ENCODE measurements around the gene CHTOP.
"Not testable (repeated sequence)": the region's sequence is repeated elsewhere in the genome, so short reads cannot be mapped to it uniquely, and the experiment has no call there.

Gene CHTOP

GRCh38 chr1:153633754-153634665, at the start of gene CHTOP:
CHTOP (plus strand) TSS chr1:153634066; CDS start chr1:153636589, 2,523 bp downstream.
- peak; percentile 97 for DNase-seq
- Mint-ChIP-seq H3K27me3 (peaks cover 7% of the 10 kb centered on the region), H3K4me3 (peak within 1 kb of the TSS; percentile 96), H3K9me3 (no peaks in the 10 kb centered on the region), H3K27ac (peak within 1 kb of the TSS; percentile 100), H3K4me1 (peaks cover 49% of the 10 kb centered on the region), H3K36me3 (peaks cover 39% of the 10 kb centered on the region)
- CTCF ChIA-PET, result interaction anchor here (0.9 to 2.1 kb wide), 6 partner anchors 10 to 102 kb away, joined by 3 to 9 read pairs (median 4); partner anchors contain the start of gene S100A2

- no peak overlapping the region for H3K27ac Mint-ChIP-seq
- peaks cover 29% of the 10 kb centered on the region for H3K27me3 Mint-ChIP-seq
- no peaks in the 10 kb centered on the region for H3K36me3 Mint-ChIP-seq
- H3K9me3 Mint-ChIP-seq, result no peaks in the 10 kb centered on the region
- H3K4me1 Mint-ChIP-seq, result no peaks in the 10 kb centered on the region
- CTCF ChIA-PET, result interaction anchor here (1.5 kb wide), 1 partner anchor 74 kb away, joined by 3 read pairs; no protein-coding TSS in a partner anchor
- no peak for DNase-seq
- no peak overlapping the region for H3K4me3 Mint-ChIP-seq
These were observed 48.9 kb upstream of the CHTOP start for GRCh38 chr1:153585006-153585405.

- Mint-ChIP-seq H3K36me3 (no peaks in the 10 kb centered on the region), H3K27ac (no peak overlapping the region), H3K4me1 (no peaks in the 10 kb centered on the region), H3K4me3 (no peak overlapping the region), H3K9me3 (no peaks in the 10 kb centered on the region), H3K27me3 (peaks cover 26% of the 10 kb centered on the region)
- DNase-seq, result no peak
- CTCF ChIA-PET, result interaction anchor here (1.5 kb wide), 1 partner anchor 76 kb away, joined by 3 read pairs; no protein-coding TSS in a partner anchor
These were observed 47.5 kb upstream of the CHTOP start for GRCh38 chr1:153586347-153586746.

- Mint-ChIP-seq H3K4me1 (no peaks in the 10 kb centered on the region), H3K27ac (no peak overlapping the region), H3K4me3 (no peak overlapping the region), H3K27me3 (peaks cover 26% of the 10 kb centered on the region), H3K36me3 (no peaks in the 10 kb centered on the region), H3K9me3 (no peaks in the 10 kb centered on the region)
- CTCF ChIA-PET, result no interaction called here
- no peak for DNase-seq
These were observed 46.6 kb upstream of the CHTOP start for GRCh38 chr1:153587314-153587713.

GRCh38 chr1:153588033-153588432, 45.8 kb upstream of the CHTOP start:
- H3K27me3 Mint-ChIP-seq, result peaks cover 26% of the 10 kb centered on the region
- H3K4me3 Mint-ChIP-seq, H3K9me3 Mint-ChIP-seq, DNase-seq, H3K4me1 Mint-ChIP-seq, H3K36me3 Mint-ChIP-seq, H3K27ac Mint-ChIP-seq: not testable (repeated sequence)
- CTCF ChIA-PET, result interaction anchor here (0.6 kb wide), 1 partner anchor 39 kb away, joined by 3 read pairs; no protein-coding TSS in a partner anchor

- Mint-ChIP-seq H3K9me3 (no peaks in the 10 kb centered on the region), H3K36me3 (no peaks in the 10 kb centered on the region), H3K27me3 (peaks cover 26% of the 10 kb centered on the region), H3K4me3 (no peak overlapping the region), H3K4me1 (no peaks in the 10 kb centered on the region), H3K27ac (no peak overlapping the region)
- CTCF ChIA-PET, result interaction anchor here (0.6 kb wide), 1 partner anchor 38 kb away, joined by 3 read pairs; no protein-coding TSS in a partner anchor
- no peak for DNase-seq
These were observed 45.4 kb upstream of the CHTOP start for GRCh38 chr1:153588482-153588881.

GRCh38 chr1:153592748-153593147, 41.1 kb upstream of the CHTOP start:
- DNase-seq, result no peak
- CTCF ChIA-PET, result interaction anchor here (0.9 to 1.6 kb wide), 3 partner anchors 20 to 98 kb away, joined by 3 to 9 read pairs (median 4); no protein-coding TSS in a partner anchor
- peaks cover 3% of the 10 kb centered on the region for H3K27me3 Mint-ChIP-seq
- no peaks in the 10 kb centered on the region for H3K36me3 Mint-ChIP-seq
- H3K4me1 Mint-ChIP-seq, result peaks cover 2% of the 10 kb centered on the region
- H3K27ac Mint-ChIP-seq, result no peak overlapping the region
- no peaks in the 10 kb centered on the region for H3K9me3 Mint-ChIP-seq
- no peak overlapping the region for H3K4me3 Mint-ChIP-seq

GRCh38 chr1:153597206-153597605, 36.7 kb upstream of the CHTOP start:
- Mint-ChIP-seq H3K27ac (no peak overlapping the region), H3K4me1 (peaks cover 15% of the 10 kb centered on the region), H3K27me3 (no peaks in the 10 kb centered on the region), H3K9me3 (no peaks in the 10 kb centered on the region), H3K36me3 (no peaks in the 10 kb centered on the region), H3K4me3 (no peak overlapping the region)
- no peak for DNase-seq
- CTCF ChIA-PET, result interaction anchor here (1.1 to 2.4 kb wide), 3 partner anchors 21 to 87 kb away, joined by 3 to 8 read pairs (median 8); no protein-coding TSS in a partner anchor

- no peak overlapping the region for H3K27ac Mint-ChIP-seq
- H3K36me3 Mint-ChIP-seq, result no peaks in the 10 kb centered on the region
These were observed 35.3 kb upstream of the CHTOP start for GRCh38 chr1:153598309-153599172.

GRCh38 chr1:153599847-153600246, 34.0 kb upstream of the CHTOP start:
- no peaks in the 10 kb centered on the region for H3K27me3 Mint-ChIP-seq
- peaks cover 19% of the 10 kb centered on the region for H3K4me1 Mint-ChIP-seq
- no peaks in the 10 kb centered on the region for H3K36me3 Mint-ChIP-seq
- CTCF ChIA-PET, result interaction anchor here (2.4 kb wide), 1 partner anchor 27 kb away, joined by 8 read pairs; no protein-coding TSS in a partner anchor
- no peak for DNase-seq
- H3K27ac Mint-ChIP-seq, result no peak overlapping the region
- no peak overlapping the region for H3K4me3 Mint-ChIP-seq
- no peaks in the 10 kb centered on the region for H3K9me3 Mint-ChIP-seq

More at GRCh38 chr1:153598309-153599172, 35.3 kb upstream of the CHTOP start:
- no peaks in the 10 kb centered on the region for H3K27me3 Mint-ChIP-seq
- CTCF ChIA-PET, result interaction anchor here (0.6 to 2.4 kb wide), 4 partner anchors 17 to 88 kb away, joined by 3 to 8 read pairs (median 6); partner anchors contain the start of gene S100A14
- DNase-seq, result peak; percentile 37
- H3K4me3 Mint-ChIP-seq, result no peak overlapping the region
- no peaks in the 10 kb centered on the region for H3K9me3 Mint-ChIP-seq
- H3K4me1 Mint-ChIP-seq, result peaks cover 19% of the 10 kb centered on the region

GRCh38 chr1:153602749-153603148, 31.1 kb upstream of the CHTOP start:
- Mint-ChIP-seq H3K9me3 (no peaks in the 10 kb centered on the region), H3K27ac (no peak overlapping the region), H3K4me1 (peaks cover 17% of the 10 kb centered on the region), H3K27me3 (peaks cover 4% of the 10 kb centered on the region), H3K4me3 (no peak overlapping the region), H3K36me3 (no peaks in the 10 kb centered on the region)
- DNase-seq, result no peak
- CTCF ChIA-PET, result no interaction called here

- Mint-ChIP-seq H3K4me3 (no peak overlapping the region), H3K4me1 (peaks cover 7% of the 10 kb centered on the region), H3K9me3 (no peaks in the 10 kb centered on the region), H3K27ac (no peak overlapping the region), H3K36me3 (no peaks in the 10 kb centered on the region), H3K27me3 (peaks cover 19% of the 10 kb centered on the region)
- CTCF ChIA-PET, result interaction anchor here (1.0 kb wide), 1 partner anchor 73 kb away, joined by 3 read pairs; no protein-coding TSS in a partner anchor
- no peak for DNase-seq
These were observed 27.7 kb upstream of the CHTOP start for GRCh38 chr1:153606194-153606593.

- no peak overlapping the region for H3K4me3 Mint-ChIP-seq
- no peaks in the 10 kb centered on the region for H3K9me3 Mint-ChIP-seq
- CTCF ChIA-PET, result interaction anchor here (1.0 to 2.0 kb wide), 2 partner anchors 74 to 97 kb away, joined by 3 to 4 read pairs; no protein-coding TSS in a partner anchor
- H3K27me3 Mint-ChIP-seq, result peaks cover 25% of the 10 kb centered on the region
- H3K4me1 Mint-ChIP-seq, result peaks cover 3% of the 10 kb centered on the region
- H3K36me3 Mint-ChIP-seq, result no peaks in the 10 kb centered on the region
- no peak overlapping the region for H3K27ac Mint-ChIP-seq
- no peak for DNase-seq
These were observed 26.5 kb upstream of the CHTOP start for GRCh38 chr1:153607381-153607780.
